ENCODE data around the gene CCN2.

CCN2 gene

GRCh38 chr6:131963063-131963462, 11.9 kb upstream of the CCN2 start:
- no peak for FAIRE-seq

- no peak for FAIRE-seq
These were observed 9.4 kb upstream of the CCN2 start for GRCh38 chr6:131960371-131961133.

GRCh38 chr6:131958542-131959470, 7.6 kb upstream of the CCN2 start:
- FAIRE-seq: no peak

GRCh38 chr6:131958095-131958494, 6.9 kb upstream of the CCN2 start:
- FAIRE-seq: no peak

- FAIRE-seq: no peak
These were observed 4.7 kb upstream of the CCN2 start for GRCh38 chr6:131955876-131956275.

- no peak for FAIRE-seq
These were observed 4.0 kb upstream of the CCN2 start for GRCh38 chr6:131955192-131955591.

GRCh38 chr6:131954775-131955107, 3.6 kb upstream of the CCN2 start:
- no peak for FAIRE-seq

GRCh38 chr6:131954059-131954774, 3.0 kb upstream of the CCN2 start:
- FAIRE-seq: no peak

GRCh38 chr6:131952886-131953509, 1.8 kb upstream of the CCN2 start:
- no peak for FAIRE-seq

GRCh38 chr6:131951576-131952230, 531 bp upstream of the CCN2 start:
- FAIRE-seq: no peak

GRCh38 chr6:131949909-131950766, 1.0 kb downstream of the CCN2 start:
- FAIRE-seq: no peak

- no peak for FAIRE-seq
These were observed 1.6 kb downstream of the CCN2 start for GRCh38 chr6:131949620-131949908.

GRCh38 chr6:131948692-131949619, 2.2 kb downstream of the CCN2 start:
- FAIRE-seq: no peak

- FAIRE-seq: no peak
These were observed 3.0 kb downstream of the CCN2 start for GRCh38 chr6:131947986-131948661.

- no peak for FAIRE-seq
These were observed 3.9 kb downstream of the CCN2 start for GRCh38 chr6:131946992-131947955.

- FAIRE-seq: no peak
These were observed 4.7 kb downstream of the CCN2 start for GRCh38 chr6:131946404-131946991.

GRCh38 chr6:131945971-131946370, 5.2 kb downstream of the CCN2 start:
- no peak for FAIRE-seq

Measured in colon (tissue), 2 donors.